ENCODE data around the gene SP1. TPM values are rescaled to one million over a fixed set of nuclear protein-coding genes. Genes with fewer than 3 reads are reported as not detected.
A peak's percentile ranks its signal among the peaks of the same experiment; 100 is the strongest.

SP1 gene
- total RNA-seq, 1 experiment from 2014 or later, result 81.0 TPM

GRCh38 chr12:53378222-53378621 is 1.8 kb upstream of the SP1 start:
- POLR2A ChIA-PET, result interaction anchor here (0.5 kb wide), 1 partner anchor 49 kb away, joined by 3 read pairs; no protein-coding TSS in a partner anchor
- Histone ChIP-seq H3K9me3 (ENCODE audit: control insufficient read depth, insufficient read depth, low read depth, low read length) (no peaks in the 10 kb centered on the region), H3K4me3 (ENCODE audit: low read depth in 2 of 2, low read length in 2 of 2) (no peak overlapping the region), H3K4me1 (ENCODE audit: control insufficient read depth, insufficient read depth, low read length) (peaks cover 31% of the 10 kb centered on the region), H3K27me3 (ENCODE audit: control insufficient read depth, insufficient read depth, low read length) (no peaks in the 10 kb centered on the region), H3K36me3 (ENCODE audit: control insufficient read depth, insufficient read depth, low read length) (no peaks in the 10 kb centered on the region), H3K27ac (ENCODE audit: low read length) (peak overlapping the region; percentile 99)
- ATAC-seq (no peak), DNase-seq (ENCODE audit: low read depth, low spot score) (no peak)
- no TSS peak for BruUV-seq (replicated peaks)
- CTCF ChIA-PET, result interaction anchor here (1.0 kb wide), 1 partner anchor 57 kb away, joined by 4 read pairs; the partner anchor contains the start of gene AAAS
- intact Hi-C loops (cut with micrococcal nuclease; ENCODE audit: unreplicated experiment), result no loop called here
- in situ Hi-C loops (cut with HindIII; ENCODE audit: low pct_unique_long_range_greater_than_20kb, low sequenced_read_pairs), result no loop called here
- no peak for TF ChIP-seq SIN3A (IDR thresholded peaks at IDR 0.05; ENCODE audit: borderline replicate concordance, insufficient read depth, low read depth, low read length)
- no peak for TF ChIP-seq TCF7L2 (IDR thresholded peaks at IDR 0.05; ENCODE audit: low read depth, low read length)

- Histone ChIP-seq H3K27ac (ENCODE audit: low read length) (peak overlapping the region; percentile 99), H3K4me1 (ENCODE audit: control insufficient read depth, insufficient read depth, low read length) (peaks cover 26% of the 10 kb centered on the region), H3K9me3 (ENCODE audit: control insufficient read depth, insufficient read depth, low read depth, low read length) (no peaks in the 10 kb centered on the region), H3K4me3 (ENCODE audit: low read depth in 2 of 2, low read length in 2 of 2) (peak overlapping the region; percentile 49 to 54), H3K36me3 (ENCODE audit: control insufficient read depth, insufficient read depth, low read length) (no peaks in the 10 kb centered on the region), H3K27me3 (ENCODE audit: control insufficient read depth, insufficient read depth, low read length) (no peaks in the 10 kb centered on the region)
- DNase-seq (ENCODE audit: low read depth, low spot score) (no peak), ATAC-seq (no peak)
- ChIA-PET CTCF (interaction anchor here (0.6 to 1.4 kb wide), 5 partner anchors 26 to 332 kb away, joined by 3 to 5 read pairs (median 3); no protein-coding TSS in a partner anchor), POLR2A (interaction anchor here (0.6 to 1.7 kb wide), 2 partner anchors 43 to 113 kb away, joined by 6 to 11 read pairs; no protein-coding TSS in a partner anchor)
- in situ Hi-C loops (cut with HindIII; ENCODE audit: low pct_unique_long_range_greater_than_20kb, low sequenced_read_pairs) (no loop called here), intact Hi-C loops (cut with micrococcal nuclease; ENCODE audit: unreplicated experiment) (no loop called here)
- TF ChIP-seq POLR2AphosphoS5 (IDR thresholded peaks at IDR 0.05; ENCODE audit: low read depth, low read length), result no peak
- TF ChIP-seq REST (IDR thresholded peaks at IDR 0.05; ENCODE audit: insufficient read depth in 1 of 2, low read depth in 2 of 2, low read length in 1 of 2), result no peak
- no peak for TF ChIP-seq TCF7L2 (IDR thresholded peaks at IDR 0.05; ENCODE audit: low read depth, low read length)
- TF ChIP-seq SIN3A (IDR thresholded peaks at IDR 0.05; ENCODE audit: borderline replicate concordance, insufficient read depth, low read depth, low read length), result 0 out of 2 replicates have a peak, but pooled peaks have one; percentile 17
- BruUV-seq (replicated peaks), result TSS peak; percentile 100
These were observed 1.1 kb upstream of the SP1 start for GRCh38 chr12:53378724-53379388.

- ATAC-seq, result peak; percentile 88
- Histone ChIP-seq H3K27ac (ENCODE audit: low read length) (peak overlapping the region; percentile 99), H3K36me3 (ENCODE audit: control insufficient read depth, insufficient read depth, low read length) (no peaks in the 10 kb centered on the region), H3K27me3 (ENCODE audit: control insufficient read depth, insufficient read depth, low read length) (no peaks in the 10 kb centered on the region), H3K4me3 (ENCODE audit: low read depth in 2 of 2, low read length in 2 of 2) (peak overlapping the region; percentile 49 to 54), H3K9me3 (ENCODE audit: control insufficient read depth, insufficient read depth, low read depth, low read length) (no peaks in the 10 kb centered on the region), H3K4me1 (ENCODE audit: control insufficient read depth, insufficient read depth, low read length) (peaks cover 25% of the 10 kb centered on the region)
- in situ Hi-C loops (cut with HindIII; ENCODE audit: low pct_unique_long_range_greater_than_20kb, low sequenced_read_pairs) (no loop called here), intact Hi-C loops (cut with micrococcal nuclease; ENCODE audit: unreplicated experiment) (loop anchor here (10.0 kb wide), 1 partner anchor 615 kb away; no protein-coding TSS in a partner anchor)
- TF ChIP-seq REST (IDR thresholded peaks at IDR 0.05; ENCODE audit: insufficient read depth in 1 of 2, low read depth in 2 of 2, low read length in 1 of 2) (no peak), CTCF (IDR thresholded peaks at IDR 0.05) (no peak), POLR2AphosphoS5 (IDR thresholded peaks at IDR 0.05; ENCODE audit: low read depth, low read length) (peak; percentile 95), TCF7L2 (IDR thresholded peaks at IDR 0.05; ENCODE audit: low read depth, low read length) (peak; percentile 72; the same call in 1 of the 2 replicates), SIN3A (IDR thresholded peaks at IDR 0.05; ENCODE audit: borderline replicate concordance, insufficient read depth, low read depth, low read length) (0 out of 2 replicates have a peak, but pooled peaks have one; percentile 3)
- CTCF ChIA-PET, result interaction anchor here (0.5 to 1.4 kb wide), 6 partner anchors 27 to 1304 kb away, joined by 3 to 4 read pairs (median 3); no protein-coding TSS in a partner anchor
- peak; percentile 100 for DNase-seq (ENCODE audit: low read depth, low spot score)
- no TSS peak for BruUV-seq (replicated peaks)
- POLR2A ChIA-PET, result interaction anchor here (0.6 to 1.7 kb wide), 6 partner anchors 35 to 202 kb away, joined by 4 to 16 read pairs (median 6); partner anchors contain the start of gene ZNF740
These were observed 430 bp upstream of the SP1 start for GRCh38 chr12:53379389-53380103.
